ENCODE results near the gene GALNT10. TPM values are rescaled to one million over a fixed set of nuclear protein-coding genes. Genes with fewer than 3 reads are reported as not detected.

Gene GALNT10
- total RNA-seq, 4 donors from 2014 or later: 5.7 to 25.2 (median 9.7) TPM

DNA sequence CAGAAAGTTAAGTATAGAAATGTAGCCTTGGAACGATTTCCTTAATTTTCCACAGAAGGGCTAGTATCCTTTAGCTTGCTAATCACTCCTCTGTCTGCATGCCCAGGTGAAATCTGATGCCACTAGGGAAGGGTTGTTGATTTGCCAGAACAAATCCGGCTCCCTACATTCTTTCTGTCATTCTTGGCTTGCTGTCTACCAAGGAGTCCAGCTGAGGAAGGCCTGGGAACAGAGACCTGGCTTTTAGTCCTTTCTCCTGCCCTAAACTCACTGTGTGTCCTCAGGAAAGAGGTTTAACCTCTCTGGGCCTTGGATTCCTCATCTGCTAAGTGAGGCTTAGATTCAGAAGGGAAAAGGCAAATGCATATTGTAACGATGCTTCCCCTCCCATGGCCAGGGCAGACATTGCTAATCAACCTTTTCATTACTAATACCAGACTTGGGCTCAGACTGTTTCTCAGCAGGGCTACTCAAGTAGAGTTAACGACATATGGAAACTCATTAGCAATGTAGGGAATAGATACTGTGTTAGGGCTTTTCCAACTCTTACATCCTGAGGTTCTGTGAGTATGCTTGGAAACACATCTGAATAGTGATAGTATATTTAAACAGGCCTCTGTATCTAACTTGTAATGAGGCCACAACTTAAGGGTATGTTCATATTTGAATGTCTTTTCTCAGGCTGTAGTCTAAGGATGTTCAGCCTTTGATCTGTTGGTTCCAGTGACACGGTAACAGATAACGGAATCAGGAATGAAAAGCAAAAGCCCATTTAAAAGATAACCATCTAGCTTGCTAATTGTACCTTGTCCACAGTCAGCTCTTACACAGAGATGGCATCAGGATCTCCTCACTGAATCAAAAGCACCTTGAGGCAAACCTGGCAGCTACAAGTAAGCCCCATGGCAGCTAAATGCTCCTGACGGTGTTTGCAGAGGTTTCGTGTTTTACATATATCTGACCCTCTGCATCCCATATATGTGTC is 4.1 kb downstream of the GALNT10 start:
- intact Hi-C loops (cut with DNase I; ENCODE audit: low total_unique reads): no loop called here
- TF ChIP-seq, protein P1, sequence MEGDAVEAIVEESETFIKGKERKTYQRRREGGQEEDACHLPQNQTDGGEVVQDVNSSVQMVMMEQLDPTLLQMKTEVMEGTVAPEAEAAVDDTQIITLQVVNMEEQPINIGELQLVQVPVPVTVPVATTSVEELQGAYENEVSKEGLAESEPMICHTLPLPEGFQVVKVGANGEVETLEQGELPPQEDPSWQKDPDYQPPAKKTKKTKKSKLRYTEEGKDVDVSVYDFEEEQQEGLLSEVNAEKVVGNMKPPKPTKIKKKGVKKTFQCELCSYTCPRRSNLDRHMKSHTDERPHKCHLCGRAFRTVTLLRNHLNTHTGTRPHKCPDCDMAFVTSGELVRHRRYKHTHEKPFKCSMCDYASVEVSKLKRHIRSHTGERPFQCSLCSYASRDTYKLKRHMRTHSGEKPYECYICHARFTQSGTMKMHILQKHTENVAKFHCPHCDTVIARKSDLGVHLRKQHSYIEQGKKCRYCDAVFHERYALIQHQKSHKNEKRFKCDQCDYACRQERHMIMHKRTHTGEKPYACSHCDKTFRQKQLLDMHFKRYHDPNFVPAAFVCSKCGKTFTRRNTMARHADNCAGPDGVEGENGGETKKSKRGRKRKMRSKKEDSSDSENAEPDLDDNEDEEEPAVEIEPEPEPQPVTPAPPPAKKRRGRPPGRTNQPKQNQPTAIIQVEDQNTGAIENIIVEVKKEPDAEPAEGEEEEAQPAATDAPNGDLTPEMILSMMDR (IDR thresholded peaks at IDR 0.05): no peak
- TF ChIP-seq POLR2A (IDR thresholded peaks at IDR 0.05): no peak
- no peak for DNase-seq (ENCODE audit: low spot score in 2 of 2)
- WGBS, 2 donors: 72 to 74% methylated on average over 8 of the region's 8 CpGs
- no peak overlapping the region for H3K4me3 ChIP-seq (ENCODE audit: low read depth, poor library complexity, severe bottlenecking)

DNA sequence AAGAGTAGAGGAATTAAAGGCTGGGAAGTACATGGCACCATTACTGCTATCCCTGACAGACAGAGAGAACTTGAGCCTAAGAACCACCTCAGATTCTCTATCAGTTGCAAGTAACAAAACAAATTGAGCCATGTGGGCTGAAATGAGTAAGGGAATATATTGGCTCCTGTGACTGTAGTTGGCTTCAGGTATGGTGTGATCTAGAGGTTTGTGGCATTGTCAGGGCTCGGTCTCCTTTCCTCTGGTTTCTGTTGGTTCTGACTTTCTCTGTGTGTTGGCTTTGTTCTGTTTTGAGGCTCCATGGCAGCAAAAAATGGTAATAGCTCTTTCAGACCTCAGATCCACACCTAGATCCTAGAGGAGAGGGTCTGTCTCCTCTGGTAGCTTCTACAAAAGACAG is 5.7 kb downstream of the GALNT10 start:
- H3K4me3 ChIP-seq (ENCODE audit: low read depth, poor library complexity, severe bottlenecking): no peak overlapping the region
- TF ChIP-seq, protein P1 (IDR thresholded peaks at IDR 0.05): no peak
- TF ChIP-seq POLR2A (IDR thresholded peaks at IDR 0.05): no peak
- intact Hi-C loops (cut with DNase I; ENCODE audit: low total_unique reads): no loop called here

DNA sequence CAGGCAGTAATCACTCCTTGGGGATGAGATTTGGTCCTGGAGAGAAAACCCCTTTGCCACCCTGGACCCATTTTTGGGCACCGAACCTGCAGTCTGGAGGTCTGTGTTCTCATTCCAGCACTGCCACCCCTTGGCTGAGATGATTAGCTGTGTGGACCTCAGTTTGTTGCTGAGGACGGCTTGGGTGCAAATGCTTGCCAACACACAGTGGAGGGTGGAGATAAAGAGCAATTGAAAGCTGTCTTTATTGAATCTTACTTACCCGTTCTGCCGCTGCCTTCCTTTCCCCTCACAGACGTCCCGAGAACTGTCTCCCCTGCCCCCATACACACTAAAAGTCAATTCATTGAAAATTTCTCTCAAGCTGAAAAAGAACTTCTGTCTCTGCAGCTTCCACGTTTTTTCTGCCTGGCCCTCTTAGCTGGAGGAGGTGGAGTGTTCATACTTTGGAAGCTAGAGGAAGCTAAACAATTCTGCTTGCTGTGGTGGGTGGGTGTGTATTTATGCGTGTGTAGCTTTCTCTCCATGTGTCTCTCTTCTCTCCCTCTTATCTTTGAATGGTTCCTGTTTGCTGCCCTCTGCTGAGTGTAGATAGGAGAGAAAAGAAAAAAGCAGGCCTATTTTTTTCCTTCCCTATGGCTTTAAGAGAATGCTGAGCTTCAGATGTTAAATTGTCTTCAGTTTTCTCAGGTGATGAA is 6.6 kb downstream of the GALNT10 start:
- H3K4me3 ChIP-seq (ENCODE audit: low read depth, poor library complexity, severe bottlenecking): no peak overlapping the region
- TF ChIP-seq POLR2A (IDR thresholded peaks at IDR 0.05): no peak
- TF ChIP-seq, protein P1 (IDR thresholded peaks at IDR 0.05): no peak
- 64% methylated on average over 8 of the region's 8 CpGs for WGBS, 2 donors
- intact Hi-C loops (cut with DNase I; ENCODE audit: low total_unique reads): no loop called here
- DNase-seq (ENCODE audit: low spot score in 2 of 2): no peak

More for the DNA sequence above, 5.7 kb downstream of the GALNT10 start:
- 86 to 95% methylated on average over 1 of the region's 1 CpG for WGBS, 2 donors
- no peak for DNase-seq (ENCODE audit: low spot score in 2 of 2)

DNA sequence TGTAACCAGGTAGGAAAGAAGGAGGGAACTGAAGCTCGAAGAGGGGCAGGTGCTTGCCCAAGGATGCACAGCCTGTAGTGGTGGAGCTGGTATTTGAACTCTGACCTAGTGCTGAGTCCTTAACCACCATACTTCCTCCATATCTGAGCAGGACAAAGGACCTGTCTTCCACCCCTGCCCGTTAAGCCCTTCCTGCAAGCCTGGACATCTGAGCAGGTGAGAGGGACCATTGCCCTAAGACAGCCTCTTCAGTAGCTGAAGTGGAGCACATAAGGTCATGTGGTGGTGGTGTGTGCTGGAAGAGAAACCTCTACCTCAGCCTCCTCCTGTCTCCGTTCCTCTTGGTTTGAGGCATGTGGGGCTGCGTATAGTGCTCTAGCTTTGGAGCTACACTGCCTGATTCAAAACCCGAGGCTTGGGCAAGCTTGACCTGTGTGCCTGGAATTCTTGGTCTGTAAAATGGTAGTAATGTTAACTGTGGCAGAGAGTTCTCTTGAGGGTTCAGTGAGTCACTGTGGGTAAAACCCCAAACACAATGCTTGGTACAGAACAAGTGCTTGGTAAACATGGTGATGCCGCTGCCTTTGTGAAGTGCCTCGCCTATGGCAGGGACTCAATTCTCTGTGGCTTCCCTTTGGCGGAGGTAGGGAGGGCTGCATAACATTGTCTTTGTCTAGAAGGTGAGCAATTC is 7.4 kb downstream of the GALNT10 start:
- no peak for DNase-seq (ENCODE audit: low spot score in 2 of 2)
- TF ChIP-seq, protein P1 (IDR thresholded peaks at IDR 0.05): no peak
- no peak for TF ChIP-seq POLR2A (IDR thresholded peaks at IDR 0.05)
- no peak overlapping the region for H3K4me3 ChIP-seq (ENCODE audit: low read depth, poor library complexity, severe bottlenecking)
- WGBS, 2 donors: 78 to 80% methylated on average over 8 of the region's 8 CpGs
- intact Hi-C loops (cut with DNase I; ENCODE audit: low total_unique reads): no loop called here

DNA sequence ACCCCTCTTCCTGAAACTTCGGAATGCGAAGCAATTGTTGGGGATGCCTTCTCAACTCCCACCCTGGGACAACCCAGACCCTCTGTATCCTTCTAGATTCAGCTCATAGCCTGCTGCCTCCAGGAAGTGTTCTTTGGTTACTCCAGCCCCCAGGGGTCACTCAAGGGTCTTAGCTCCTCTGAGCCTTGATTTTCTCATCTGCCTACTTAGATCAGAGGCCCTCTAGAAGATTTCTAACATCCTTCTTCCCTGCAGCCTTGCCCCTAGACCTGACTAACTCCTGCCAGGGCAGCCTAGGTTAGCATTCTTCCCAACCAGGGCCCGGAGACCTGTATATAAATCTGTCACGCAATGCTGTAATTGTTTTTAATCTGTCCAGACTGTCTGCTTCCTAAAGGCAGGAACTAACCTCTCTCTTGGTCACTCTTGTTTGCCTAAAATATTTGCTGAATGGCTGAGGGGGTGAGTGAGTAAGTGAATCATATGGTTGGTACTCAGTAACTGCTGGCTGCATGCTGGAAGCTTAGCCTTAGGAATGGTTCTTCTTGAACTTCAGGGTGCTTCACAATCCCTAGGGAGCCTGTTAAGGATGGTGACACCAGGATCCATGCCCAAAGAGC is 8.2 kb downstream of the GALNT10 start:
- 65 to 75% methylated on average over 4 of the region's 4 CpGs for WGBS, 2 donors
- intact Hi-C loops (cut with DNase I; ENCODE audit: low total_unique reads): no loop called here
- DNase-seq (ENCODE audit: low spot score in 2 of 2): no peak
- TF ChIP-seq POLR2A (IDR thresholded peaks at IDR 0.05): no peak
- TF ChIP-seq, protein P1 (IDR thresholded peaks at IDR 0.05): no peak
- no peak overlapping the region for H3K4me3 ChIP-seq (ENCODE audit: low read depth, poor library complexity, severe bottlenecking)

All from lower leg skin (tissue), 4 donors.